Neural cell (in vitro differentiated cells): ENCODE measurements around the gene NME8.

Experiments
- CTCF ChIP-seq: fragments of 450-650 bp; IDR thresholded peaks from 2 replicates; pipeline ENCODE4 v1.5.1; 2014; ENCODE audit warnings: antibody characterized with exemption, mild to moderate bottlenecking, moderate library complexity; ENCODE audit not compliant: poor library complexity, severe bottlenecking
- EP300 ChIP-seq: fragments of 450-650 bp; conservative IDR thresholded peaks from 2 replicates; pipeline ENCODE4 v1.6.1; 2014; ENCODE audit warnings: antibody characterized with exemption, mild to moderate bottlenecking, moderate library complexity; ENCODE audit not compliant: poor library complexity, severe bottlenecking
- EZH2 ChIP-seq: fragments of 200-600, 300-800 bp; shearing (Covaris generic), sonication (generic); IDR thresholded peaks from 2 replicates; pipeline ENCODE4 v1.6.1; 2014; ENCODE audit warnings: antibody characterized with exemption, low read length, borderline replicate concordance, mild to moderate bottlenecking; ENCODE audit not compliant: insufficient read depth, poor library complexity, severe bottlenecking
- POLR2AphosphoS5 ChIP-seq: IDR thresholded peaks from 2 replicates; pipeline ENCODE4 v1.6.1; 2012
- TAF1 ChIP-seq: IDR thresholded peaks from 2 replicates; pipeline ENCODE4 v1.6.1; 2012; ENCODE audit warnings: low read depth
- TF ChIP-seq, protein P1 (sequence below): IDR thresholded peaks from 2 replicates; pipeline ENCODE4 v1.6.1; 2012; ENCODE audit warnings: borderline replicate concordance

DNA sequence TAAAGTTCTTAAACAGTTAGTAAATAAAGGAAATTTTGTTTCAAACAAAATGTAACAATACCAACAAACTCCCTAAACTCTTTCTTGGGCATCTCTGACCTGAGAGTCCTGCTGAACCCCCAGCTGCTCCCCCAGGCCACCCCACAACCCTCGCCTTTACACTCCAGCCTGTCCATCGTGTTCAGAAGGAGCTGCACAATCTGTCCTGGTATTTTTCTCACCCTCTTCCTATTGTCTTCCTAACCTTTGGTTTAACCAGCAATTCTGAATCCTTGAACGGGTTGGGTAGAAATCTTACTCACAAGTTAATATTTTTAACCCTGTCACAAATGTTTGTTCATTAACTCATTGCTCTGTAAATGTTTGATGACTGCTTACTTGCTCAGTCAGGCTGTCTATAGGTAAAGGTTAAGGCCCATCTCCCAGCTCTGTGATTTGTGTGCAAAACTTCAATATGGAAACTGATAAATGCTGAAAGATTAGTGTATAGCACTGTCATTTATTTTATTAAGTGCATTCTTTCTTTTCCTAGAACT is 51.4 kb downstream of the NME8 start:
- no peak for TF ChIP-seq CTCF
- no peak for TF ChIP-seq EZH2
- TF ChIP-seq EP300: no peak
- TF ChIP-seq POLR2AphosphoS5: no peak
- TF ChIP-seq, protein P1, sequence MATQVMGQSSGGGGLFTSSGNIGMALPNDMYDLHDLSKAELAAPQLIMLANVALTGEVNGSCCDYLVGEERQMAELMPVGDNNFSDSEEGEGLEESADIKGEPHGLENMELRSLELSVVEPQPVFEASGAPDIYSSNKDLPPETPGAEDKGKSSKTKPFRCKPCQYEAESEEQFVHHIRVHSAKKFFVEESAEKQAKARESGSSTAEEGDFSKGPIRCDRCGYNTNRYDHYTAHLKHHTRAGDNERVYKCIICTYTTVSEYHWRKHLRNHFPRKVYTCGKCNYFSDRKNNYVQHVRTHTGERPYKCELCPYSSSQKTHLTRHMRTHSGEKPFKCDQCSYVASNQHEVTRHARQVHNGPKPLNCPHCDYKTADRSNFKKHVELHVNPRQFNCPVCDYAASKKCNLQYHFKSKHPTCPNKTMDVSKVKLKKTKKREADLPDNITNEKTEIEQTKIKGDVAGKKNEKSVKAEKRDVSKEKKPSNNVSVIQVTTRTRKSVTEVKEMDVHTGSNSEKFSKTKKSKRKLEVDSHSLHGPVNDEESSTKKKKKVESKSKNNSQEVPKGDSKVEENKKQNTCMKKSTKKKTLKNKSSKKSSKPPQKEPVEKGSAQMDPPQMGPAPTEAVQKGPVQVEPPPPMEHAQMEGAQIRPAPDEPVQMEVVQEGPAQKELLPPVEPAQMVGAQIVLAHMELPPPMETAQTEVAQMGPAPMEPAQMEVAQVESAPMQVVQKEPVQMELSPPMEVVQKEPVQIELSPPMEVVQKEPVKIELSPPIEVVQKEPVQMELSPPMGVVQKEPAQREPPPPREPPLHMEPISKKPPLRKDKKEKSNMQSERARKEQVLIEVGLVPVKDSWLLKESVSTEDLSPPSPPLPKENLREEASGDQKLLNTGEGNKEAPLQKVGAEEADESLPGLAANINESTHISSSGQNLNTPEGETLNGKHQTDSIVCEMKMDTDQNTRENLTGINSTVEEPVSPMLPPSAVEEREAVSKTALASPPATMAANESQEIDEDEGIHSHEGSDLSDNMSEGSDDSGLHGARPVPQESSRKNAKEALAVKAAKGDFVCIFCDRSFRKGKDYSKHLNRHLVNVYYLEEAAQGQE: no peak
- no peak for TF ChIP-seq TAF1
